Neural progenitor cell (in vitro differentiated cells): ENCODE data around the gene BICD1. TPM values are rescaled to one million over a fixed set of nuclear protein-coding genes. Genes with fewer than 3 reads are reported as not detected.

Experiments used
- DNase-seq: peaks from one replicate; pipeline ENCODE4 v3.0.0-alpha.2; 2016; ENCODE audit warnings: low spot score
- H2AFZ ChIP-seq: fragments of 200-600 bp; sonication (generic); replicated peaks from 2 replicates; pipeline ENCODE4 v1.6.1; 2016; ENCODE audit warnings: antibody characterized with exemption
- H3F3A ChIP-seq: fragments of 200-600 bp; sonication (generic); 2 replicates; pipeline ENCODE4 v1.6.1; 2016; ENCODE audit warnings: antibody characterized with exemption, low read depth
- H3K27ac ChIP-seq: fragments of 200-600 bp; sonication (generic); 2 replicates; pipeline ENCODE4 v1.5.1; 2016; ENCODE audit warnings: mild to moderate bottlenecking
- H3K27me3 ChIP-seq: fragments of 200-600 bp; sonication (generic); 2 replicates; pipeline ENCODE4 v1.6.1; 2016; ENCODE audit warnings: mild to moderate bottlenecking, moderate library complexity
- H3K36me3 ChIP-seq: fragments of 200-600 bp; sonication (generic); 2 replicates; pipeline ENCODE4 v1.5.1; 2016
- H3K4me1 ChIP-seq: fragments of 200-600 bp; sonication (generic); 2 replicates; pipeline ENCODE4 v1.6.1; 2016; ENCODE audit warnings: mixed run types
- H3K4me2 ChIP-seq: fragments of 200-600 bp; sonication (generic); 2 replicates; pipeline ENCODE4 v1.6.1; 2016
- H3K4me3 ChIP-seq: fragments of 200-600 bp; sonication (generic); 2 replicates; pipeline ENCODE4 v1.5.1; 2016
- H3K79me2 ChIP-seq: fragments of 200-600 bp; sonication (generic); 2 replicates; pipeline ENCODE4 v1.6.1; 2016; ENCODE audit warnings: low read depth
- H3K9ac ChIP-seq: fragments of 200-600 bp; sonication (generic); 2 replicates; pipeline ENCODE4 v1.6.1; 2016
- H3K9me3 ChIP-seq: fragments of 200-600 bp; sonication (generic); 2 replicates; pipeline ENCODE4 v1.5.1; 2016; ENCODE audit warnings: low read depth
- H4K20me1 ChIP-seq: fragments of 200-600 bp; sonication (generic); 2 replicates; pipeline ENCODE4 v1.6.1; 2016; ENCODE audit warnings: low read depth
- H3K27ac Mint-ChIP-seq: 3 replicates; pipeline ENCODE4 v1.8.0; 2021; ENCODE audit warnings: mixed read lengths
- H3K27me3 Mint-ChIP-seq: 2 replicates; pipeline ENCODE4 v1.8.0; 2022; ENCODE audit warnings: low read depth, mild to moderate bottlenecking, inconsistent platforms, moderate library complexity, mixed read lengths; ENCODE audit not compliant: insufficient read depth
- H3K36me3 Mint-ChIP-seq: 3 replicates; pipeline ENCODE4 v1.8.0; 2021; ENCODE audit warnings: mixed read lengths
- H3K4me1 Mint-ChIP-seq: 3 replicates; pipeline ENCODE4 v1.8.0; 2021; ENCODE audit warnings: mixed read lengths
- H3K4me3 Mint-ChIP-seq: 3 replicates; pipeline ENCODE4 v1.8.0; 2021; ENCODE audit warnings: mild to moderate bottlenecking, moderate library complexity, mixed read lengths
- H3K9me3 Mint-ChIP-seq: 3 replicates; pipeline ENCODE4 v1.8.0; 2020; ENCODE audit warnings: mixed read lengths
- EZH2 ChIP-seq: fragments of 200-600 bp; sonication (generic); IDR thresholded peaks from 2 replicates; pipeline ENCODE4 v1.6.1; 2017; ENCODE audit warnings: antibody characterized with exemption, mild to moderate bottlenecking, moderate library complexity
- EZH2phosphoT487 ChIP-seq: fragments of 200-600 bp; sonication (generic); IDR thresholded peaks from 2 replicates; pipeline ENCODE4 v1.6.1; 2017; ENCODE audit warnings: antibody characterized with exemption
- total RNA-seq: library from RNA; depleted of rRNA; stranded (reverse); fragments of >200 nt; gene quantifications from 2 replicates; pipeline ENCODE4 v1.2.3, GENCODE V29; 2015; ENCODE audit warnings: low replicate concordance
- TF ChIP-seq, protein P1 (sequence below): fragments of 200-600 bp; sonication (generic); IDR thresholded peaks from 2 replicates; pipeline ENCODE4 v1.5.1; 2017; ENCODE audit warnings: antibody characterized with exemption, mild to moderate bottlenecking

The BICD1 gene
- total RNA-seq, 1 donor from 2014 or later, result 23.6 TPM

GRCh38 chr12:32117316-32117715, 10.7 kb downstream of the BICD1 start:
- Histone ChIP-seq H3K4me1 (peaks cover 4% of the 10 kb centered on the region), H3K27me3 (no peaks in the 10 kb centered on the region), H3K9me3 (no peaks in the 10 kb centered on the region), H3K4me3 (no peak overlapping the region), H3K4me2 (no peak overlapping the region), H3K9ac (no peak overlapping the region), H2AFZ (no peak overlapping the region), H3K79me2 (peaks cover 93% of the 10 kb centered on the region), H3K27ac (no peak overlapping the region), H3F3A (peaks cover 4% of the 10 kb centered on the region), H3K36me3 (no peaks in the 10 kb centered on the region), H4K20me1 (peaks cover 23% of the 10 kb centered on the region)
- Mint-ChIP-seq H3K27me3 (no peaks in the 10 kb centered on the region), H3K36me3 (peaks cover 15% of the 10 kb centered on the region), H3K9me3 (no peaks in the 10 kb centered on the region), H3K4me1 (peaks cover 28% of the 10 kb centered on the region), H3K27ac (no peak overlapping the region), H3K4me3 (no peak overlapping the region)
- no peak for DNase-seq
- TF ChIP-seq EZH2phosphoT487 (no peak), EZH2 (no peak)
- TF ChIP-seq, protein P1, sequence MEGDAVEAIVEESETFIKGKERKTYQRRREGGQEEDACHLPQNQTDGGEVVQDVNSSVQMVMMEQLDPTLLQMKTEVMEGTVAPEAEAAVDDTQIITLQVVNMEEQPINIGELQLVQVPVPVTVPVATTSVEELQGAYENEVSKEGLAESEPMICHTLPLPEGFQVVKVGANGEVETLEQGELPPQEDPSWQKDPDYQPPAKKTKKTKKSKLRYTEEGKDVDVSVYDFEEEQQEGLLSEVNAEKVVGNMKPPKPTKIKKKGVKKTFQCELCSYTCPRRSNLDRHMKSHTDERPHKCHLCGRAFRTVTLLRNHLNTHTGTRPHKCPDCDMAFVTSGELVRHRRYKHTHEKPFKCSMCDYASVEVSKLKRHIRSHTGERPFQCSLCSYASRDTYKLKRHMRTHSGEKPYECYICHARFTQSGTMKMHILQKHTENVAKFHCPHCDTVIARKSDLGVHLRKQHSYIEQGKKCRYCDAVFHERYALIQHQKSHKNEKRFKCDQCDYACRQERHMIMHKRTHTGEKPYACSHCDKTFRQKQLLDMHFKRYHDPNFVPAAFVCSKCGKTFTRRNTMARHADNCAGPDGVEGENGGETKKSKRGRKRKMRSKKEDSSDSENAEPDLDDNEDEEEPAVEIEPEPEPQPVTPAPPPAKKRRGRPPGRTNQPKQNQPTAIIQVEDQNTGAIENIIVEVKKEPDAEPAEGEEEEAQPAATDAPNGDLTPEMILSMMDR, result no peak

GRCh38 chr12:32118806-32119205, 12.2 kb downstream of the BICD1 start:
- Mint-ChIP-seq H3K4me1 (peaks cover 33% of the 10 kb centered on the region), H3K4me3 (no peak overlapping the region), H3K27ac (no peak overlapping the region), H3K27me3 (no peaks in the 10 kb centered on the region), H3K36me3 (peaks cover 10% of the 10 kb centered on the region), H3K9me3 (no peaks in the 10 kb centered on the region)
- no peak overlapping the region for H2AFZ ChIP-seq
- H3K79me2 ChIP-seq, result peaks cover 93% of the 10 kb centered on the region
- no peak for TF ChIP-seq EZH2
- TF ChIP-seq, protein P1, result no peak
- no peak for TF ChIP-seq EZH2phosphoT487
- no peak overlapping the region for H3K27ac ChIP-seq
- peaks cover 23% of the 10 kb centered on the region for H4K20me1 ChIP-seq
- H3K4me2 ChIP-seq, result no peak overlapping the region
- H3K9me3 ChIP-seq, result no peaks in the 10 kb centered on the region
- H3K36me3 ChIP-seq, result no peaks in the 10 kb centered on the region
- no peak for DNase-seq
- H3K27me3 ChIP-seq, result no peaks in the 10 kb centered on the region
- no peak overlapping the region for H3K4me3 ChIP-seq
- H3F3A ChIP-seq, result peaks cover 4% of the 10 kb centered on the region
- no peak overlapping the region for H3K9ac ChIP-seq
- peaks cover 4% of the 10 kb centered on the region for H3K4me1 ChIP-seq

GRCh38 chr12:32120419-32120818, 13.8 kb downstream of the BICD1 start:
- H3K27ac Mint-ChIP-seq, result no peak overlapping the region
- peaks cover 34% of the 10 kb centered on the region for H4K20me1 ChIP-seq
- no peaks in the 10 kb centered on the region for H3K27me3 Mint-ChIP-seq
- no peak for DNase-seq
- no peaks in the 10 kb centered on the region for H3K9me3 ChIP-seq
- H3K9me3 Mint-ChIP-seq, result no peaks in the 10 kb centered on the region
- no peaks in the 10 kb centered on the region for H3K27me3 ChIP-seq
- no peak overlapping the region for H3K4me3 Mint-ChIP-seq
- H3K4me3 ChIP-seq, result no peak overlapping the region
- H3K27ac ChIP-seq, result no peak overlapping the region
- H3K4me1 ChIP-seq, result peaks cover 19% of the 10 kb centered on the region
- peaks cover 10% of the 10 kb centered on the region for H3F3A ChIP-seq
- H3K79me2 ChIP-seq, result peaks cover 93% of the 10 kb centered on the region
- H3K36me3 ChIP-seq, result no peaks in the 10 kb centered on the region
- no peak overlapping the region for H3K9ac ChIP-seq
- peaks cover 5% of the 10 kb centered on the region for H3K36me3 Mint-ChIP-seq
- peaks cover 40% of the 10 kb centered on the region for H3K4me1 Mint-ChIP-seq
- TF ChIP-seq EZH2, result no peak
- TF ChIP-seq, protein P1, result no peak
- no peak overlapping the region for H2AFZ ChIP-seq
- H3K4me2 ChIP-seq, result no peak overlapping the region
